H1 (cell line): Measurements from ENCODE around the gene YOD1. TPM values are rescaled to one million over a fixed set of nuclear protein-coding genes. Genes with fewer than 3 reads are reported as not detected.

Experiments
- EZH2 ChIP-seq: fragments of 200-600 bp; sonication (generic); IDR thresholded peaks from 2 replicates; pipeline ENCODE4 v1.7.1; 2012; ENCODE audit warnings: low read depth, mild to moderate bottlenecking, moderate library complexity, low read length, inconsistent platforms; ENCODE audit not compliant: severe bottlenecking
- KDM5A ChIP-seq: fragments of 200-600 bp; IDR thresholded peaks from 2 replicates; pipeline ENCODE4 v1.7.1; 2012; ENCODE audit warnings: mild to moderate bottlenecking, low read length, inconsistent platforms, mixed read lengths
- polyA plus RNA-seq, 7 experiments: library from polyadenylated mRNA; depleted of rRNA in 3 of 7; stranded (reverse) in 5 of 7; unstranded in 2 of 7; fragments of >200 nt in 5 of 7; fragments of 200-250 nt in 2 of 7; gene quantifications; 1 replicate in 5 of 7; 2 replicates in 1 of 7; 4 replicates in 1 of 7; pipeline versions ENCODE4 v1.2.1 to v1.2.3, GENCODE V29; 2011 to 2013; ENCODE audit warnings: missing spikeins in 2 of 7, mixed read lengths in 2 of 7
- total RNA-seq: library from RNA; stranded (reverse); fragmentation: NEBNext Ultra II Directional; extraction: Animal tissue kit (Norgen Biotek cat#: 25700); gene quantifications from 2 replicates; pipeline ENCODE4 v1.2.1, GENCODE V29; 2021
- TF ChIP-seq, protein P1 (sequence below): IDR thresholded peaks from 2 replicates; pipeline ENCODE4 v1.6.1; 2012; ENCODE audit warnings: inconsistent platforms

YOD1 gene
- total and polyA plus RNA-seq, 2 of the 8 experiments (the other 6 are each of a cell fraction or from before 2014, with no cell fraction given): 1.9 to 11.8 TPM

DNA sequence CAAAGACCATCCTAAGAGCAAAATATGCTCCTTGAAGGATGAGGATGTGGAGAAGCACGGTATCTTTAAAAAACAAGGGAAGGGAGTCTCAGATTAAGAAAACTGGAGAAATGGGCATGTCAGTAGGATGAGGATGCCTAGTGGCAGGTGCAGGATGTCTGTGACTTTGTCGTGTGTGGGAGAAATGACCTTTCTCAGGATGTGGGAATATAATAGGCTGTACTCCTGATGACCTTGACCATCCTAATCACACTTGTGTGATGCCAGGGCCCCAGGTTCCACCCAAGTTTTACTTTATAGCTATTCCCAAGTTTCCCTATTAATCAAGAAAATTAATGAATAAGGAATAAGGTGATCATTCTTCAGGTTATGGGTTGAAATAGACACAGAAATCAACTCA, 31.3 kb downstream of the YOD1 start (continued):
- TF ChIP-seq, protein P1, sequence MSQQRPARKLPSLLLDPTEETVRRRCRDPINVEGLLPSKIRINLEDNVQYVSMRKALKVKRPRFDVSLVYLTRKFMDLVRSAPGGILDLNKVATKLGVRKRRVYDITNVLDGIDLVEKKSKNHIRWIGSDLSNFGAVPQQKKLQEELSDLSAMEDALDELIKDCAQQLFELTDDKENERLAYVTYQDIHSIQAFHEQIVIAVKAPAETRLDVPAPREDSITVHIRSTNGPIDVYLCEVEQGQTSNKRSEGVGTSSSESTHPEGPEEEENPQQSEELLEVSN: no peak
- no peak for TF ChIP-seq EZH2
- TF ChIP-seq KDM5A: no peak
